Measurements from ENCODE around the gene UBE2E2. TPM values are rescaled to one million over a fixed set of nuclear protein-coding genes. Genes with fewer than 3 reads are reported as not detected.

The UBE2E2 gene
- total RNA-seq, 4 donors from 2014 or later = 26.5 to 44.0 (median 37.0) TPM

DNA sequence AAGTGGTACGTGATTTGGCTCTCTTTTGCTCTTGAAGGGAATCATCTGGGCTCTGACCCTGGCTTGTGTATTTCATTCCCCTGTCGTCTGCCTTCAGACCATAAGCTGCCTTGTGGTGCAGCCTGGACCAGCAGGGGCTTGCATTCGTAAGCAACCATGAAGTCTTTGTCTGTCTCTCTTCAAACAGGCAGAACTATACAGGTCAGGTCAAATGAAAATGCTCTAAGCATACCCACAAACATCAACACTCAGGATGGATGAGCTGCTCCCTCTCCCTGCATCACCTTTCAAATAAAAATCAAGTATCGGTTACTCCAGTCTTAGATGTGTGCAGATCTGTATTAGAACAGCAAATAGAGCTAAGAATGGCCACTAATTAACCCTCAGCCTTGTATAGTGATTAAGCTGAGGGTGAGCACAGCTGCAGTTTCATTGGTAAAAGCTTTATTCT is 334.0 kb downstream of the UBE2E2 start:
- intact Hi-C loops (cut with DNase I) = no loop called here
- Histone ChIP-seq H3K4me3 (no peak overlapping the region), H3K27me3 (no peaks in the 10 kb centered on the region), H3K9me3 (no peaks in the 10 kb centered on the region), H3K27ac (no peak overlapping the region), H3K36me3 (no peaks in the 10 kb centered on the region), H3K4me1 (no peaks in the 10 kb centered on the region)
- no peak for DNase-seq
- no peak for TF ChIP-seq CTCF (IDR thresholded peaks at IDR 0.05)
- WGBS, 2 donors = 66 to 70% methylated on average over 2 to 3 of the region's 4 CpGs

DNA sequence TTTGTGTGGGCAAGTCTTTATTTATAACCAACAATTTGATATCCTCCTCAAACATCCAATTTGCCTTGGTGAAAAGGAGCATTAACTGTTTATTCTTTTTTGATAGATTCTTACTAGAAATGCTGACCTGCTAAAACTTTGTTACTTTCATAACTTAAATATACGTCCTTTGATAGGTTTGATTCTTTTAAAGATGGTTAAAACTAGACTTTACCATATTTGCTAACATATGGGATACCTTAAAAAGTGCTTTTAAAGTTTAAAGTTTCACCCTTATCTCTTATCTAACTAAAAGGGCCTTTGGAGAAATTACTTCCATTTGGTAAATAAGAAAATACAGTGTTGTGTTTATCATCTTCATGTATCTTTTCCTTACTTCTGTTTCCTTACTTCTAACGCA is 336.1 kb downstream of the UBE2E2 start:
- Histone ChIP-seq H3K9me3 (no peaks in the 10 kb centered on the region), H3K27me3 (no peaks in the 10 kb centered on the region), H3K4me1 (no peaks in the 10 kb centered on the region), H3K27ac (no peak overlapping the region), H3K4me3 (no peak overlapping the region), H3K36me3 (no peaks in the 10 kb centered on the region)
- DNase-seq = no peak
- intact Hi-C loops (cut with DNase I) = no loop called here
- 83 to 89% methylated on average over 2 of the region's 2 CpGs for WGBS, 2 donors
- TF ChIP-seq POLR2A (IDR thresholded peaks at IDR 0.05) (no peak), CTCF (IDR thresholded peaks at IDR 0.05) (no peak)

DNA sequence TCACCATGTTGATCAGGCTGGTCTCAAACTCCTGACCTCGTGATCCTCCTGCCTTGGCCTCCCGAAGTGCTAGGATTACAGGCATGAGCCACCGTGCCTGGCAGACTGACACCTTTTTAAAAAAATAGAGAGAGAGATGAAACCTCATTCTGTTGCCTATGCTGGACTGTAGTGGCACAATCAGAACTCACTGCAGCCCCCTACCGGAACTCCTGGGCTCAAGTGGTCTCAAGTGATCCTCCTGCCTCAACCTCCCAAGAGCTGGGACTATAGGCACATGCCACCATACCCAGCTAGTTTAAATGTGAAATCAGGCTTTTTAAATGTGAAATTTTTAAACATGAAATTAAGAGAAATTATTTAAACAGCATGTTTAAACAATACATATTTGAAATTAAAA is 337.5 kb downstream of the UBE2E2 start:
- H3K36me3 ChIP-seq = no peaks in the 10 kb centered on the region
- intact Hi-C loops (cut with DNase I) = no loop called here
- no peak for DNase-seq
- 74 to 97% methylated on average over 3 to 4 of the region's 4 CpGs for WGBS, 2 donors
- H3K4me1 ChIP-seq = no peaks in the 10 kb centered on the region
- no peak overlapping the region for H3K27ac ChIP-seq
- no peaks in the 10 kb centered on the region for H3K27me3 ChIP-seq
- H3K9me3 ChIP-seq = no peaks in the 10 kb centered on the region
- TF ChIP-seq POLR2A (IDR thresholded peaks at IDR 0.05) (no peak), CTCF (IDR thresholded peaks at IDR 0.05) (no peak)
- no peak overlapping the region for H3K4me3 ChIP-seq

DNA sequence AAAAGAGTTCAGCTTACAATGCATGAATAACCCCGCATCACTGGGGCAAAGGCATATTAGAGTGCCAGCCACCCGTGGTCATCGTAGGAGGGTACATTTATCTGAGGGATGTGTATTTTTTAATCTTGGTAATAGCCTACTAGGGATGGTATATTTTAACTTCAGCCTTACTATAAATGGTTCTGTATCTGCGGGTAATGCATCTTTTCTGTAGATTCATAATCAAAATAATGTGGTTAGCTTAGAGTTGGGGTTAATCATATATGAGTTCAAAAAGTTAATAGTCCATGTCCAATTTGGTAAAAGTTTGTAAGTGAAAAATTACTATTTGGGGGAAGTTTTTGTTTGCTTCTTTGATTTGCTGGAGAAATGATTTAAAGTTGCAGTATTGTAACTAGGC is 339.0 kb downstream of the UBE2E2 start:
- 92 to 95% methylated on average over 4 of the region's 4 CpGs for WGBS, 2 donors
- no peak overlapping the region for H3K4me3 ChIP-seq
- TF ChIP-seq CTCF (IDR thresholded peaks at IDR 0.05) = no peak
- no peak overlapping the region for H3K27ac ChIP-seq
- H3K4me1 ChIP-seq = no peaks in the 10 kb centered on the region
- DNase-seq = no peak
- H3K36me3 ChIP-seq = no peaks in the 10 kb centered on the region
- no peaks in the 10 kb centered on the region for H3K9me3 ChIP-seq
- H3K27me3 ChIP-seq = no peaks in the 10 kb centered on the region
- intact Hi-C loops (cut with DNase I) = no loop called here

- TF ChIP-seq POLR2A (IDR thresholded peaks at IDR 0.05) = no peak
- H3K4me3 ChIP-seq = no peak overlapping the region
- no peaks in the 10 kb centered on the region for H3K27me3 ChIP-seq
- H3K27ac ChIP-seq = no peak overlapping the region
- 82% methylated on average over 2 of the region's 2 CpGs; no CpG with 5 or more reads in 1 of the 2 donors for WGBS, 2 donors
- H3K36me3 ChIP-seq = no peaks in the 10 kb centered on the region
- DNase-seq = no peak
- no peaks in the 10 kb centered on the region for H3K9me3 ChIP-seq
- H3K4me1 ChIP-seq = peaks cover 0 to 17% (median 12%) of the 10 kb centered on the region in 3 donors
- intact Hi-C loops (cut with DNase I) = no loop called here
These were observed 343.1 kb downstream of the UBE2E2 start for GRCh38 chr3:23546181-23546580.

Measured in esophagus squamous epithelium (tissue), 5 donors.